ENCODE data around the gene ZNF20.
"Not testable (repeated sequence)": the region's sequence is repeated elsewhere in the genome, so short reads cannot be mapped to it uniquely, and the experiment has no call there.

ZNF20 gene

DNA sequence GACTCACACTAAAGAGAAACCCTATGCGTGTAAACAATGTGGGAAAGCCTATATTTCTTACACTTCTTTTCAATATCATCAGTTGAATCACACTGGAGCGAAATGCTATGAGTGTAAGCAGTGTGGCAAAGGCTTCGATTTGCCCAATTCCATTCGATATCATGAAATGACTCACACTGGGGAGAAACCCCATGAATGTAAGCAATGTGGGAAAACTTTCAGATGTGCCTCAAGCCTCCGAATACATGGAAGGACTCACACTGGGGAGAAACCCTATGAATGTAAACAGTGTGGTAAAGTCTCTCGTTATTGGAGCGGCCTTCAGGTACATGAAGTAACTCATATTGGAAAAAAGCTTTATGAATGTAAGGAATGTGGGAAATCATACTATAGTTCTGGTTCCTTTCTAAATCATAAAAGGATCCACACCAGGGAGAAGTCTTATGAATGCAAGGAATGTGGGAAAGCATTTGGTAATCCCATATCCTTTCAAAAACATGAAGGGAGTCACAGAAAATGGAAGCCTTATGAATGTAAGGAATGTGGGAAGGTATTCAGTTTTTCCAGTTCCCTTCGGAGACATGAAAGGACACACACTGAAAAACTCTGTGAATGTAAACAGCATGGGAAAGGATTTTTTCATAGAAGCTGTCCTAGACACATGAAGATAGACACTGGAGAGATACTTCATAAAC is 28.1 kb downstream of the ZNF20 start:
- no peak for DNase-seq

- no peak for DNase-seq
These were observed 29.0 kb downstream of the ZNF20 start for GRCh38 chr19:12111176-12111575.

- DNase-seq: not testable (repeated sequence)
These were observed 36.2 kb downstream of the ZNF20 start for GRCh38 chr19:12103909-12104308.

DNA sequence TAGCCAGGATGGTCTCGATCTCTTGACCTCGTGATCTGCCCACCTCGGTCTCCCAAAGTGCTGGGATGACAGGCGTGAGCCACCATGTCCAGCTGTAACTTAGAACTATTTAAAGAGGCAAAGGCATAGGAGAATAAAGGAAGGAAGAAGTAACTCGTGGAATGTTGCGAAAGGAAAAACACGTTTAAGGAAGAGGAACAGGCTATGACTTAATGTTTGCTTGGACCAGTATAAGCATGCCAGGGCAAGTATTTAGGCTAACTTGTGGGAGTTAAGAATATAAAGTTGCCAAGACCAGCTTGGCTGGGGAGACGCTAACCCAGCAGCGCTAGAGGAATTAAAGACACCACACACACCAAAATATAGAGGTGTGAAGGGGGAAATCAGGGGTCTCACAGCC is 42.1 kb downstream of the ZNF20 start:
- no peak for DNase-seq

DNA sequence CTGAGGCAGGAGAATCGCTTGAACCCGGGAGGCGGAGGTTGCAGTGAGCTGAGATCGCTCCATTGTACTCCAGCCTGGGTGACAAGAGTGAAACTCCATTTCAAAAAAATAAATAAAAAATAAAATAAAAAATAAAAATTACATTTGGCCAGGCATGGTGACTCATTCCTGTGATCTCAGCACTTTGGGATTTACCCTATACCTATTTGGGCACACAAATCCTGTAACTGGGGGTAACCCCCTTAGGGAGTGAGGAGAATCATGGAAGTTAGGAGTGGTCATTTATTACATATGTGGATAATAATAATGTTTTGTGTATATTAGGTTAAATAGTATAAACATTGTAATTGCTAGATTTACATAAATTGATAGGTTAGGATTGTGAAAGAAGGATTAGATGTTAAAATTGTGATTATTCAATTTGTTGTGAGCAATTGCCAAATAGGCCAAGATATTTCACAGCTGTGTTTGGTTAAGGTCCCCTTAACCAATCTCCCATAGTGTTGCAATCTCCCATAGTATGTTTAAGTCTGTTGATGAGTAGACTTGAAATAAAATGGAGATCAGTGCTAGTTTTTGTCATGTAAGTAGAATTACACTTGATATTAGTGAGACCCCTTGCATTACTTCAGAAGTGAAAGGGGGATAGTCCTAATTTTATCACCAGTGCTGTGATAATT is 44.9 kb downstream of the ZNF20 start:
- no peak for DNase-seq

GRCh38 chr19:12093777-12094176 is 46.4 kb downstream of the ZNF20 start:
- DNase-seq: no peak

DNA sequence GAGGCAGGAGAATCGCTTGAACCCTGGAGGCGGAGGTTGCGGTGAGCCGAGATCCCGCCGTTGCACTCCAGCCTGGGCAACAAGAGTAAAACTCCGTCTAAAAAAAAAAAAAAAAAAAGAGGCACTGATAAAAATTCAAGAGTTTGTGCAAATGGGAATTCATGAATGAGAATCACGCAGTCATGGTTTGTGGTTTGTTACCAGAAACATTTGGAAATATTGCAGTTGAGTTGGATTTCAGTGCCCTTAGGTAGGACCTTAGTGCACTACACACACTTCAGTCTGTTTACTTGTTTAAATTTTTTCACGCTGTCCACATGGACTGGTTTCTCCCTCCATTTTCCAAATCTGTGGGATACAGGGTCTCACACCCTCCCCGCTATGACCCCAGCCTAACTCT is 47.2 kb downstream of the ZNF20 start:
- DNase-seq: no peak

- DNase-seq: peak; percentile 92
These were observed 47.9 kb downstream of the ZNF20 start for GRCh38 chr19:12092065-12092867.

DNA sequence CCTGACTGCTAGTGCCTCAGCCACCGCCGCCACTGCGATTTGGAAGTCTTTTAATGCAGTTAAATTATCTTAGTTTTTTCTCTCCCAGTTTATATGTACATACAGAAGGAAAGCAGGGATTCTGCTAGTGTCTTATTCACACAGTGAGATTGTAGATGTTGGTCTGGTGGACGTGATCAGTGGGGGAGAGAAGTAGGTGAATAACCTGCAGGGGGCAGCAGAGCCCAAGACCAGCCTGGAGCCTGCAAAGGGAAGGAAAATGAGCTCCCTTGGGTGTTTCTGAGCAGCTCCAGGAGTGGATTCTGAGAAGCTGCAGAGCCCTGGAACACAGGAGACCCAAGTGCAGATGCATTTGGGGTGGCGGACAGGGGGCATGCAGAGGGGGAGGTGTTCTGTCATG is 49.3 kb downstream of the ZNF20 start:
- peak; percentile 78 for DNase-seq

DNA sequence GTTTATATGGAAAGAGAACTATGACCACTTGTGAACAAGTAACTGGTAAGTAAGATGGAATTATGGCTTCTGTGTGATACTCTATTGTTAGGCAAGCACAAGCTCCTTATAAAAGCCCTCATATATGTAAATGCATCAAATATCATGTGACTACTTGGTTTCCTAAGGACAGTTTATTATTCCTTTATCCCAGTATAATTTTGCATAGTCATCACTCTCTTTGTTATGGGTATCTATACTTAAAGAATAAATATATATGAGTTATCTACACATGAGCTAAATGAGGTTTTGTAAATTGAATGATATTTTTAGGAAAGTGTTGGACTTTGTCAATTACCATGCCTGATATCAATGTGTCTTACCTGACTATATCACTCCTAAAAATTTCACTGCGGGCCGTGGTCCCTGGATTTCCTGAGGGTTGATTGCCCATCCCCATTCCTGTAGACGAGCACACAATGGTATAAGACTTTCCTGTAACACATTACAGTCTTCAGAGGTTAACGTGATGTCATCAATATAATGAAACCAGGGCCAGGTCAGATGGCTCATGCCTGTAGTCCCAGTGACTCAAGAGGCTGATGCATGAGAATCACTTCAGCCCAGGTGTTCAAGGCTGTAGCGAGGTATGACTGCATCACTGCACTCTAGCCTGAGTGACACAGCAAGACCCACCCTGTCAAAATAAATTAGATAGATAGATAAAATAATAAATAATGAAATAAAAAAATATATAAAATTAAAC is 54.9 kb downstream of the ZNF20 start:
- no peak for DNase-seq

DNA sequence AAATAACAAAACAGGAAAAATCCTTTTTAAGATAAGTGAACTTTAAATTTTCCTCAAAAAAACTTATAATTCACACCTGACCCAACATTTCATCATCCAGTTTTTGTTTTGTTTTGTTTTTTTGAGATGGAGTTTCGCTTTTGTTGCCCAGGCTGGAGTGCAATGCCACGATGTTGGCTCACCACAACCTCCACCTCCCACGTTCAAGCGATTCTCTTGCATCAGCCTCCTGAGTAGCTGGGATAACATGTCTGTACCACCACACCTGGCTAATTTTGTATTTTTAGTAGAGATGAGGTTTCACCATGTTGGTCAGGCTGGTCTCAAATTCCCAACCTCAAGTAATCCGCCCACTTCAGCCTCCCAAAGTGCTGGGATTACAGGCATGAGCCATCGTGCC is 56.8 kb downstream of the ZNF20 start:
- not testable (repeated sequence) for DNase-seq

Data from right forelimb (tissue), 1 donor.